Stimulated activated CD8-positive, alpha-beta memory T cell treated with anti-CD3 and anti-CD28 coated beads, Interleukin-15, amount 100 ng/mL, for 24 hours (primary cell): ENCODE results near the gene CTSS.

Source experiments
- DNase-seq: peaks from one replicate; pipeline ENCODE4 v3.0.0-alpha.2; 2020; ENCODE audit warnings: low read depth

The CTSS gene

GRCh38 chr1:150696995-150697927 is 68.3 kb downstream of the CTSS start, which contains the start of gene GOLPH3L:
Gene GOLPH3L, minus strand, starts transcription at chr1:150697154. Its CDS starts 2,316 bp downstream, at chr1:150694838.
- peak; percentile 43 for DNase-seq

- no peak for DNase-seq
Measured at GRCh38 chr1:150696590-150696989, 69.0 kb downstream of the CTSS start.

DNA sequence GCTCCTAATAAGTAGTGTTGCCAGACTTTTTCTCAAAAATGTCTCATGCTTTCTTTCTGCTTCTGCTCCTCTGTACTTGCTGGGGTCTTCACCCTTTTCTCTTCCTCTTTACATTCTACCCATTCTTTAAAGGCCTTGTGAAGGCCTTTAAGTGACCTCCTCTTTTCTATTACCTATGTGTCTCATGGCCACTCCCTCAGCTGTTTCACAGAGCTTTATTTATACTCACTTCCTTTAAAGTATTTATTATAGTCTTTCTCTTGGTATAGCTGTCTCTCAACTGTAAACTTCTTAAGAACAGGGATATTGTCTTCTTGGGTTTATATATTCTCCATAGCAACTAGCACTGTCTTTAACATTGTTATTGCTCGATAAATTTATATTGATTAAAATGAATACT is 69.4 kb downstream of the CTSS start:
- DNase-seq: no peak

DNA sequence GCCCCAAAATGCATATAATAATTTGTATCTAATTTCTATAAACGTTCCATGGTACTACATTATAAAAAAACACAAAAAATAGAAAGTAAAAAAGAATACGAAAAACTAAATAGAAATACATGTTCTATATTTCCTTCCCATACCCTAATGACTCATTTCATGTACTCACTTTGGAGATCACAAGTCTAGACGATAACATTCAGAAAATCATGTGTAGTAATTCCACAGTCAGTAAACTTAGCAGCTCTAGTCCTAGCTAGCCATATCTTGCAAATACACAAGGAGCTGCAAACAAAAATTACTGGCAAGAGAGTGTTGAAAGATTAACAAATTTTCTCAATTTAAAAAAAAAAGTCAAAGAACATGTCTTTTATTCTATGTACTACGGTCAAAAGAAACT is 70.0 kb downstream of the CTSS start:
- DNase-seq: no peak

DNA sequence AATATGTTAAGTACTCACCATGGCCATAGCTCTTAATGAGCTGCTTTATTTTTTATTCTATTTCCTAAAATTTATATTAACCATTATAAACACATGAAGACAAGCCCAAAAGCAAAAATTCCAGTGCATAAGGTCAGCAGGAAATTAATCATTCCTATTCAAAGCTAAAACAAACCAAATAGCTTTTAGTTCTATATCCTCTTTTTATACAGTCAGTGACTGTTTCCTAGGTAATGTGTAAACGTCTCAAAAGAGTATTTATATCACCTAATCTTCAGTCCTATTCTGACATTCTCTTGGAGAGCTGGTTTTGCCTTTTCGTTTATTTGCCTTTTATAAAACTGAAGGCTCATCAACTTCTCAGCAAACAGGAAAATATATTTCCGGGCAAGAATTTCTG is 72.9 kb downstream of the CTSS start:
- no peak for DNase-seq

- no peak for DNase-seq
Measured at GRCh38 chr1:150688763-150689162, 76.8 kb downstream of the CTSS start.

GRCh38 chr1:150686275-150686674 is 79.3 kb downstream of the CTSS start:
- no peak for DNase-seq

GRCh38 chr1:150683914-150684313 is 81.7 kb downstream of the CTSS start:
- DNase-seq: no peak
